GM19025 (cell line): ENCODE data around the gene EDA.

ENCODE experiments used
- ATAC-seq: cut with Tn5 transposase; IDR thresholded peaks from one replicate; pipeline ENCODE4 v1.9.1; 2021; ENCODE audit warnings: mild to moderate bottlenecking, low read depth, moderate library complexity; ENCODE audit not compliant: unreplicated experiment

The EDA gene

DNA sequence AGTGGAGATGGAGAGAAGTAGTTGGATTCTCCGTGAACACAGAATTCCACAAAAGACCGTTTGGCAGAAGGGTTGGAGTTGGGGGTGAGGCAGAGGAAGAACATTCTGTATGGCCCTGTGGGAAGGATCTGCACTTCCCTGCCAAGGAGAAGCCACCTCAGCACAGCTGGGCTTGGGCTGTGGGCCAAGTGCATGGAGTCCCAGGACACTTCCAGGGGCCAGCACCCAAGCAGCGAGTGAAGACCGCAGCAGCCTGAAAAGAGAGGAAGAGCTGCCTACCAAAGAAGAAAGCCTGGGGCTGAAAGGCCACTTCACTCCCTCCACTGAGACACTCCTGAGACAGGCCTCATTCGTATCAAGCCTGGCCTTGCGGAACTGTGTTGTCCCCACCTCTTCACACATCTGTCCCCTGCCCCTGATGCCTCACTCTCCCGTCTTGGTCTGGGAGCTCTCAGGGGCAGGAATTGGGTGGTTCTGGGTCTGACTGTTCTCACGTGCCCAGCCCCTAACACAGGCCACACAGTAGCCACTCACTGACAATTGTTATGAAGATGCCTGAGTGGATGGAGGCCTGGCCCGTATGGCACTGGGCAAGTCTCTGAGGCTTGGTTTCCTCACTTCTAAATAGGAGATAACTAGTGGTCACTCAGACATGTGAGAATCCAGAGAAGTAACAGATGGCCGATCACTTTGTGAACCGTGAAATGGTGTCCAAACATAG lies 437.1 kb downstream of the EDA start:
- ATAC-seq: no peak

DNA sequence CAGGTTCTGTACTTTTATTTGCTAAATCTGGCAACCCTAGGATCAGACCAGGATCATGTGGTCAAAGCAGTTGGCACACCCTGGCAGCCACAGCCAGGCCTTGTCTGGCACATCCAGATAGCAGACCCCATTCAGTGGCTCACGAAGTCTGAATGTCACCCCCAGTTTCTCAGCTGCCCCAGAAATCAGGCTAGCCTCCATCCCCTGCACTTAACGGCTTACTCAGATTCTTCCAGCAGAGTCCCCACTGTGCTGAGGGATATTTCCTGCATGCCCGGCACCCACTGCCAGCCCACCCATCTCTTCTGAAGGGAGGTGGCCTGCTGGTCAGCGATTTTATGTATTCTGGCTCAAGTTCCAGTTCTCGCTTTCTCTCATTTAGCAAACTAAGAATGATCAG lies 438.5 kb downstream of the EDA start:
- ATAC-seq: no peak

DNA sequence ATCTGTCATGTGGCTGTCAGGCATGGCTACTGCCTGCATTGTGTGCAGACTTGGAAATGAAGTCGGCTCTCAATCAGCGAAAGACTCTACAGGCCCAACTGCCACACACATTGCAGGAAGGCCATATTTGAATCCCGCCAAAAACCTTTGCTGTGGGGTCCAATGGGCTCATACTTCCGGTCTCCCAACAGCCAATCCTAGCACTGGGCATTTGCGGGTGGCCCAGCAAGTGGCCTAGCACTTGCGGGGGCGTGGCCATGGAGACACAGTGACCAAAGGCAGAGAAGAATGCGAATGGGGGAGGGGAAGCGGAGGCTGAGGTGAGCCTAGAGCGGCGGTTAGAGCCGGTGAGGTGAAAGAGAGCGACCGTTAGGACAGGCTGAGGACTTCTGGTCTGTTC lies 446.2 kb downstream of the EDA start, which contains the start of gene OTUD6A:
TSS of gene OTUD6A (plus strand) at position 382 of the 400 bp plus-strand sequence. CDS start 68 bp downstream, outside the sequence.
- ATAC-seq: no peak

DNA sequence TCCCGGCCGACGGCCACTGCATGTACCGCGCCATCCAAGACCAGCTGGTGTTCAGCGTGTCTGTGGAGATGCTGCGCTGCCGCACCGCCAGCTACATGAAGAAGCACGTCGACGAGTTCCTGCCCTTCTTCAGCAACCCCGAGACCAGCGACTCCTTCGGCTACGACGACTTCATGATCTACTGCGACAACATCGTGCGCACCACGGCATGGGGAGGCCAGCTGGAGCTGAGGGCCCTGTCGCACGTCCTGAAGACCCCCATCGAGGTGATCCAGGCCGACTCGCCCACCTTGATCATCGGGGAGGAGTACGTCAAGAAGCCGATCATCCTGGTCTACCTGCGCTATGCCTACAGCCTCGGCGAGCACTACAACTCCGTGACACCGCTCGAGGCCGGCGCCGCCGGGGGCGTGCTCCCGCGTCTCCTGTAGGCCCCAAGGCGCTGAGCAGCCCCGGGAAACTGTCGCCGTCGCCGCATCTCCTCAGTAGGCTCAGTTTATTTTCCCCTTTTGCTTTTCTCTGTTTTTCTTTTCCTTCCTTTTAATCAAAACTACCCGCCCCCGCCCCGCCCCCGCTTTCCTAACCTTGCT lies 447.1 kb downstream of the EDA start:
- no peak for ATAC-seq

DNA sequence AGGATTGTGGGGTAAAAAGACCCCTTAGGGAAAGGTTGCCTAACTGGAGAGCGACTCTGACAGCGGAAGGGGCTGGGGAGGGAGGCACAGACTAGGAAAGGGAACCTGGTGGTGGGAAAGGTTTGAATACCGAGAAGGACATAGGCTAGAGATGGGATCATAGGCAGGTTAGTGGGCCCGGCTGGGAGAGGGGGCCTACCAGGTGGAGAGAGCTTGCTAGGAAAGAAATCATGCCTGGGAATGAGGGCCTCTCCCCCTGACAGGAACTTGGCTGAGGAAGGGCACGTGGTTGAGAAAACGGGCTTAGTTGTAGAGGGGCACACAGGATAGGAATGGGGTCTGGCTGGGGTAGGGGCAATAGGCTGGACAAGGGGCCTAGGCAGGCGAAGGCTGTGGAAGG lies 450.7 kb downstream of the EDA start:
- ATAC-seq: no peak

DNA sequence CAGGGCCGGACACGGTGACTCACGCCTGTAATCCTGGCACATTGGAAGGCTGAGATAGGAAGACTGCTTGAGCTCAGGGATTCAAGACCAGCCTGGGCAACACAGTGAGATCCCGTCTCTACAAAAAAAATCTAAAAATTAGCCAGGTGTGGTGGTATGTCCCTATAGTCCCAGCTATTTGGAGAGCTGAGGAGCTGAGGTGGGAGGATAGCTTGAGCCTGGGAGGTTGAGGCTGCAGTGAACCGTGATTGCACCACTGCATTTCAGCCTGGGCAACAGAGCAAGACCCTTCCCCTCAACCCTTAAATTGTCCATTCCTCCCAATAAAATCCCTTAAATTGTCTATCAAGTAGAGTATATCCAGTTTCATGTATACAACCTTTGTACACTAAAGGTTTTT lies 463.4 kb downstream of the EDA start:
- no peak for ATAC-seq

DNA sequence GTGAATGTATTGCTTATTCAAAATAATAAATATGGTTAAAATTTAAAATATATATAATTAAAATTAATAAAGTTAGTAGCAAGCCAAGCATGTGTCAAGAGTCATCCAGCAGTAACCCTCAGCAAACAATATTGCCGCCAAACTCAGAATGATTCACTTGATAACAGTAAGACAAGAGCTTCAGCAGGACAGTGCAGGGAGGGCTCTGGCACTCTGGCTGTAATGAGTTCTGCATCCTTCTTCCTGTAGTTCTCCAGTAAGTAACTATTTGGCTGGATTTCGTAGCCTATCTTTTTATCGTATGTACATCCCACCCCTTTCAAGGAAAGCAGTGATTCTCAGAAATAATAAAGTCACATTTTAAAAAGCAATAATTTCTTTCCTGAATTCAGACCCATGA lies 464.0 kb downstream of the EDA start:
- no peak for ATAC-seq

DNA sequence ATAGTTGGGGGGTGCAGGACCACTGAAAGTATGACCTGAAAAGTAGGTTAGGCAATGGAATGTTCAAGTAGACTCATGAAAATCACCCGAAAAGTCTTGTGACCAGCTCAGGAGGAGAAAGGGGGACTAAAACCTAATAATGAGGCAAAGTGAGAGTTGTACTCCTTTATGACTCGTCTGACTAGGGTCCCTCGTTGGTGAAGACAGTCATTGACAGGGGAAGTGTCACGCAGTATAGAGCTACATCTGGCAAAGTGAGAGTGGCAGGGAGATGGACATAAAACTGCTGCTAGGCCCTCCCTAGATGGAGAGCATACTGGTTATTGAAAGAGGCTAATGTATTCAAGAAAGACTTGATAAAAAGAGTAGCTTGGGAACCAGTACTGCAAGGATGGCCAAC lies 466.8 kb downstream of the EDA start:
- no peak for ATAC-seq

DNA sequence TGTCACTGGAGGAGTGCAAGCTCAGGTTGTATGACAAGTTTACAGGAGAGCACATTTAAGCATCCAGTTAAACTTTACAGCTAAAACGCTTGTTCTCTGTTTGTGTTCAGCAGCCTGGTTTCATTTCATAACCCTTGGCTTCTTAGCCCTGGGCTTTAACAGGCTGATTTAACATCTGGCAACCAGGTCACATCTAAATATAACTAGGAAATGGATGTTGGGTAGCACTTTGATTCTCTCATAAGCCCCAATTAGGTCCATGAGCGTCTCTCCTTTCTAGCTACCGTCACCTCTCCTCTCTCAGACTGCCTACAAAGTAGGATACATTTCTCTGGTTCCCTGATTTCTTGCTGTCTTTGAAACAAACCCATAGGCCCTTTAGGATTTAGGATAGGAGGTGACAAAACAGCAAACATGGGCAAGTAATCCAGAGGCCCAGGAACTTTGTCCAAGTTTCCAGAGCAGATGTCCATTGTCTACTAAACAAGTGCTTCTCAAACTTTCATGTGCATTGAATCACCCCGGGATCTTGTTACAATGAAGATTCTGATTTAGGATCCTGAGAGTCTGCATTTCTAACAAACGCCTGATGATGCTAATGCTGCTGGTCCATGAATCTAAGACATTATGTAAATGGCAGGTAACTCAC lies 468.8 kb downstream of the EDA start:
- no peak for ATAC-seq

DNA sequence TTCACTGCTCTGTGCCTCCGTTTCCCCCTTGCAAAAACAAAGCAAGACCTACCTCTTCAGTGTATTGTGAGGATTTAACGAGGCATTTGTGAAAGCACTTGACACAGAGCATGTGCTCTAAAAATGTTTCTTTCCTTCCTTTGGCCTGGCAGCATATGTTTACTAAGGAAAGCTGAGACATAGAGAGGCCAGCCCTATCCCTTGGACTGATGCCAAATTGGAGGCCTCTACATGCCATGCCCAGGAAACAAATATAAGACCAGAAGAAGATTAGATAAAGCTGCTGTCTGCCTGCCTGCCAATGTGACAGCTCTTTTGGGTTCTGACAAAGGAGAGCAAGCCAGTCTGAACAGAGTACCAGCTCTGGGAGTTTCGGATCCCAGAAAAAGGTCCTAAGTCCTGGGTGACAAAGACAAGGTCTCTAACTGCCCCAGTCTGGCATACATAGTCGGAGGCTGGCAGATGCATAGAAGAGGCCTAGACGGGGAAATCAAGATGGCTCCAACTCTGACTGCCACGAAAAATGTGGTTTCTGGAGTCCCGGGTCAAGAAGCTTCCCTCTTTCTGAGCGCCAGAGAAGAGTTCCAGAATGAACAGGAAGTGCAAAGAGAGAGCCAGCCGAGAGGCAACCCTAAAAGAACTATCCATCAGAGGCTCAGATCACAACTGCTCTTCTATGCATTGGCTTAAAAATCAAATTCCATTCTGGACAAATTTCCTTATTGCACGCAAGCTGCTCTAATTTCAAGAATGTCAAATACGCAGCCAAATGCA lies 472.1 kb downstream of the EDA start:
- no peak for ATAC-seq

DNA sequence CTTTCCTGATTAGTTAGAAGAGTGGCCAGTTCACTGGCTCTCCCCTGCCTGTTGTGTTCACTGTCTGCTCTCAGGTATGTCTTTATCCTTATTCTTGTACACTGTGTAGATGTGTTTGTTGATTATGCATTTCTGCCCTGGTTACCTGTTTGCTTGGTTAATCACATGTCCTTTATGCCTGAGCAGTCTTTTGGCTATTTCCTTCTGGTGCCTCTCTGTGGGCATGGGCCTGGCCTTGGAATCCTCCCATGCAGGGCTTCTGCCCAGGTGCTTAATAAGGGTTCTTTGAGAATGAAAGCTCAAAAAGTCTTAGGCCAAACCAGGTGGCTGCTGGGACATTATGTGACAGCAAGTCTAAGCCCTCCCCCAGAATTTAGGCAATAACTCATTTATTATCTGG lies 472.8 kb downstream of the EDA start:
- no peak for ATAC-seq
